SIG-M5 treated with dmso at 0.1 percent for 504 hours (cell line): Measurements from ENCODE around the gene ALOX15.
"Not testable (repeated sequence)": the region's sequence is repeated elsewhere in the genome, so short reads cannot be mapped to it uniquely, and the experiment has no call there.

Source experiments
- DNase-seq: peaks from one replicate; lab custom pipeline; 2025; ENCODE audit not compliant: unreplicated experiment; lab: John Stamatoyannopoulos, UW

The ALOX15 gene

DNA sequence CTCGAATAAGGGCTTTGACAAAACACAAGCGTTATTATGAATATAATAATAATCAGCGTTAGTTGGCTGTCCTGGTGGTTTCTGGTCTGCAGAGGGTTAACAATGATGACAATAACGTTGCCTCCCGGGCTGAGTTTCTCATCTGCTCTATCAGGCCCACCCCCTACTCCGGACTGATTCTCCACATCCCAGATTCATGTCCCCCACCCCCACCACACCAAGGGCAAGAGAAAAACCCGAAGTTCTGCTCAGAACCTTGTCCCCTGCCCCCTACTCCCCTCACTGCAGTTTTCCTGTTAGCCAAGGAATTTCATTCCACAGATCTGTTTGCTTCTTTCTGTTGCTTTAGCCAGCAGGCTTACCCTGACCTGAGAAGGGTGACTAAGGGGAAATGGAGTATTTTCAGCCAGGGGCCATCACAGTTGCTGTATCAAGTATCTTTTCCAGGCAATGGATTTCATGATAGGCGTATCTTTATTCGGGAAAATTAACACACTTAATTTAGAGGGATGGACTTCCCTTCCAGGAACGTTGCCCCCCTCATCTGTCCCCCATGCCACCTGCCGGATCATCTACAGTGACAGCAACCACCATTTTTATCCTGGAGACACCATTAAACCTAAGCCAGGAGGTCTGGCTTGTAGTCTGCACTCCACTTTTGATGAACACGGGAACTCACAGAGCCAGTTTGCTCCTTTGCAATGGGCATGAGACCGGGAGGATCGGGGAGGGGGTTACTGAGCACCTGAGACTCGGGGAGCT lies 23.7 kb downstream of the ALOX15 start:
- DNase-seq = no peak

GRCh38 chr17:4617090-4617489 lies 24.4 kb downstream of the ALOX15 start:
- DNase-seq = no peak

GRCh38 chr17:4616476-4616875 lies 25.0 kb downstream of the ALOX15 start:
- DNase-seq = no peak

DNA sequence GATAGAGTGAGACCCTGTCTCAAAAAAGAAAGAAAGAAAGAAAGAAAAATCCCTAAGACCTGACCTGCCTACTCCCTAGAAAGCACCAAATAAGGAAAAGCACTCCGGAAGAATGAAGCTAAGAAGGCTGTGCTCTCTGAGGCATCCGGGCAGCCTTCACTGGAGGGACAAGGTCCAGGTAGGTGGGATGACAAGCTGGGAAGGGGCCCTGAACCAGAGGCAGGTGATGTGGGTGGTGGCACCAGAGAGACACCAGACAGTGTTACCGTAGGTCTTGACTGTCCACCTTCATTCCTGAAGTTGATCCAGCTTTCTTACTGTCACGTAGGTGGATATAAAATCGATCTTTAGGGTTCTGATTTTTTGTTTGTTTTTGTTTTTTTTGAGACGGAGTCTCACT lies 30.8 kb downstream of the ALOX15 start:
- DNase-seq = no peak

- DNase-seq = no peak
Observed at GRCh38 chr17:4610162-4610561, 31.3 kb downstream of the ALOX15 start.

- DNase-seq = no peak
Observed at GRCh38 chr17:4609761-4610160, 31.7 kb downstream of the ALOX15 start.

DNA sequence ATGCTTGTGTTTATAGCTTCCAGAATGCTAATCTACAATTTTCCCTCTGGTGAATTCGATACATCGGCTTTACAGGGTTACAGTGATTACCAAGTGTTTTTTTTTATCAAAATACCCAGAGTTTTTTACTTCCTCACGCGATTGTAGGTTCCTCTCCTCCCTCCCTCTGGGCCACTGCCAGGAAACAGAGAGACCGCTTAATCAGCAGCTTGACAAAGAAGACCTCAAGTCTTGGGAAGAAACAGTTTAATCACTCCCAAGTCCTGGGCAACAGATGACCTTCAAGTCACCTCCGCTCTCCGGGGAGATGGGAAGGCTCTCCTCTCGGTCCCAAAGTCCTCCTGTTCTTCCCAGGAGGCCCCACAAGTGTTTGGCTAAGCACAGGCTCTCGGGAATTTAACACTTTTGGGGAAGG lies 33.7 kb downstream of the ALOX15 start:
- peak; percentile 27 for DNase-seq

- no peak for DNase-seq
Observed at GRCh38 chr17:4607261-4607741, 34.2 kb downstream of the ALOX15 start.

DNA sequence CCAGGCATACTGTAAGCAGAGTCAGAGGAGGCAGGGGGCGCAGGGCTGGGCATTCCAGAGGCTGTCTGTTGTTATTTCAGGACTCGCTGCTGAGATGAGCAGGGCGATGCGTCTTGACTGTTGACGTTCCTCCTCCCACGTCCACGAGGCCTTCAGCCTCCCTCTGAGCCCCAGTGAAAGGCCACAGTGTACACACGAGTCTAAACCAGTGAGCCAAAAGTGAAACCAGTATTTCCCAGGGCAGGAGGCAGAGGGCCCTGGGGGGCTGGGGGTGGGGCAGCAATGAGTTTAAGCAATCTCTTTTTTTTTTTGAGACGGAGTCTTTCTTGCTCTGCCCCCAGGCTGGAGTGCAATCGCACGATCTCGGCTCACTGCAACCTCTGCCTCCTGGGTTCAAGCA lies 35.7 kb downstream of the ALOX15 start:
- DNase-seq = peak; percentile 52

DNA sequence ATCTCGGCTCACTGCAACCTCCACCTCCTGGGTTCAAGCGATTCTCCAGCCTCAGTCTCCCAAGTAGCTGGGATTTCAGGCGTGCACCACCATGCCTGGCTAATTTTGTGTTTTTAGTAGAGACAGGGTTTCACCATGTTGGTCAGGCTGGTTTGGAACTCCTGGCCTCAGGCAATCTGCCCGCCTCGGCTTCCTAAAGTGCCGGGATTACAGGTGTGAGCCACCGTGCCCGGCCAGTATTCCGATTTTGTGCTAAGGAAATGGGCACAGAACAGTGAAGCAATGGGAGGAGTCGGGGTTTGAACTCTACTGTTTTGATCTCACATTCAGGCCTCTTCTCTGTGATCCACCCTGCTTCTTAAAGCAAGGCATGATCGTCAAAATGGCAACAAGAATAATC lies 36.7 kb downstream of the ALOX15 start:
- DNase-seq = not testable (repeated sequence)

DNA sequence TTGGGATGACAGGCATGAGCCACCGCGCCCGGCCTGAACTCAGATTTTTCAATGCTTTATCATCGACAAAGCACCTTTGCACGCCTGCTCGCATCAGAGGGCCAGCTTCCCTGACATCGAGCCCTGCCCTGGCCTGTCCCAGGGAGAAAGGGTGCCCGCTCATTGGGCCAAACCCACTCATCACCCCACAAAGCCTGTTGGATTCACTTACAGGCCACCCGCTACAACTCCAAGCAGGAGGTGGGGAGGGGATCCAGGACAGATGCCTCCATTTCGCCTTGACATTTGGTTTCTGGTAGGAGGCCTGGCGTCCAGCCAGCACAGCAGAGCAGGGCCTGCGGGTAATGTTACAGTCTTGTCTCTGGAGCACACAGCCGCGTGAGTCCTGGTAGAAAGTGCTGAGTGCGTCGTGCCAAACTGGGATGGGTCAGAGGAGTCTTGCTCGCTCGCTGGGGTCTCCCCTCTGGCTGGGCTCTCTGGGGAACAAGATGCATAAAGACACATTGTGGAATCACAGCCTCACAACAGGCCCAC lies 37.3 kb downstream of the ALOX15 start:
- no peak for DNase-seq

DNA sequence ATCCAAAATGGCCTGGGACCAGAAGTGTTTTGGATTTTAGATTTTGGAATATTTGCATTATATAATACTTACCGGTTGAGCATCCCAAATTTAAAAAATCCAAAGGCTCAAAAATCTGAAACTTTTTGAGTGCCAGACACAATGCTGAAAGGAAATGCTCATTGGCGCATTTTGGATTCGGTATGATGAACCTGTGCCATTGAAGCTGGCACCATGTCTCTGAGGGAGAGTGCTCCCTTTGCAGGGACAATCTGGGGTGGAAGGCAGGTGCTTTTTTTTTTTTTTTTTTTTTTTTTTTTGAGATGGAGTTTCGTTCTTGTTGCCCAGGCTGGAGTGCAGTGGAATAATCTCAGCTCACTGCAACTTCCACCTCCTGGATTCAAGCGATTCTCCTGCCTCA lies 39.4 kb downstream of the ALOX15 start:
- no peak for DNase-seq

DNA sequence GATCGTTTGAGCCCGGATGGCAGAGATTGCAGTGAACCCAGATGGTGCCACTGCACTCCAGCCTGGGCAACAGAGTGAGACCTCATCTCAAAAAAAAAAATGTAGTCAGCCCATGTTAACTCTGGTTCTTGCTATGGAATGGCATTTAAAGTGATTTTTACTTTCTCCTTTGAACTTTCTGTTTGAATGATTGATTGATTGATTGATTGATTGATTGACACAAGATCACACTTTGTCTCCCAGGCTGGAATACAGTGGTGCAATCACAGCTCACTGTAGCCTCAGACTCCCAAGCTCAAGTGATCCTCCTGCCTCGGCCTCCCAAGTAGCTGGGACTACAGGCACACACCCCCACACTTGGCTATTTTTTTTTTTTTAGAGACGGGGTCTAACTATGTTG lies 40.2 kb downstream of the ALOX15 start:
- no peak for DNase-seq

DNA sequence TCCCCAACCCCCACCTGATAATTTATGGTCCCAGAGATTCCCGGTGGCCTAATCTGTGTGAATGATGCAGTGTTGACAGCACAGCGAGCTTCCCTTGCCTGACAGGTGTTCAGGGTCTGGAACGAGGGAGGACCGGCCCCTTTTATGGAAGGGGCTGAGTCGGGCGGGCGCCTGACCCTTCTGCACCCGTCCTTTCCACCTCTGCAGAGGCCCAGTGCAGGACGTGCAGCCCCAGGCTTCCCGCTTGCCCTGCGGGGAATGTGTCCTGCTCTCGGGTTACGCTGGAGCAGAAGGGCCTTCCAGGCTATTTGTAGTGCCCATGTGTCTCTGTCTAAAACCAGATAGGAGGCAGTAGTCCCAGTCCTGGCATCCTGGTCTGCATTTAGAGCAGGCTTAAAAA lies 40.9 kb downstream of the ALOX15 start:
- DNase-seq = no peak

DNA sequence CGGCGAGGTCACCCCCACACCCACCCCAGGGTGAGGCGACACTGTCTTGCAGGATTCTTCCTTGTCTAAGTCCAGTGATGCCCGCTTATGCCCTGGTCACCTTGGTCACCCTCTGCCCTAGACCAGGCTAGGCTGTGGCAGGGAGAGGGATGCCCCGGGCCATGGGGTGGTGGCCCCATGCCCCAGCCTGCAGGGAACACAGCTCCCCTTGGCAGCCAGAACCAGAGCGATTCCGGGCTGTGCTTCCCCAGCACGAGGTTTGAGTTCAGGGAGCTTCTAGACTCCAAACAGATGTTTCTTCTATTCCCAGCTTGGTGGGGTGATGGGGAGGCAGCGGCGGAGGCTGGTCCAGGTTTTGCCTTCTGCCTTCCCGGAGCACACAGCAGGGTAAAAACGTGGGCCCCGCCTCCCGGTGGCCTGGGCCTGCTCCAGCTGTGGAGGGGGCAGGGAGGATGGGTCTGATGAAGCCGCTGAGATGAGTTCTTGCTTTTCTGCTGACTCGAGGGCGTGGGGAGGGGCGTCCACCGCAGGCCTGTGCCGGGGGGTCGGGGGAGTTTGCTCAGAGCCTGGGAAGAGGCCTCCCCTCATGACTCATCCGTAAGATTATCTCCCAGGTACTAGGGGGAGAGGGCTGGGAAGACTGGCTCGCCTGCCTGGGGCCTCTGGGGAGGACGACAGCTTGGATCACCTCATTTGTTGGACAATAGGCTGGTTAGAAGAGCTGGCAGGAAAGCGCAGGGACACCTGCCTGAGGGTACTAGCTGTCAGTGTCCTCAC lies 41.8 kb downstream of the ALOX15 start:
- no peak for DNase-seq

GRCh38 chr17:4598776-4599504 lies 42.5 kb downstream of the ALOX15 start:
- no peak for DNase-seq

- no peak for DNase-seq
Observed at GRCh38 chr17:4597975-4598374, 43.5 kb downstream of the ALOX15 start.

- DNase-seq = no peak
Observed at GRCh38 chr17:4596636-4597380, 44.7 kb downstream of the ALOX15 start.

DNA sequence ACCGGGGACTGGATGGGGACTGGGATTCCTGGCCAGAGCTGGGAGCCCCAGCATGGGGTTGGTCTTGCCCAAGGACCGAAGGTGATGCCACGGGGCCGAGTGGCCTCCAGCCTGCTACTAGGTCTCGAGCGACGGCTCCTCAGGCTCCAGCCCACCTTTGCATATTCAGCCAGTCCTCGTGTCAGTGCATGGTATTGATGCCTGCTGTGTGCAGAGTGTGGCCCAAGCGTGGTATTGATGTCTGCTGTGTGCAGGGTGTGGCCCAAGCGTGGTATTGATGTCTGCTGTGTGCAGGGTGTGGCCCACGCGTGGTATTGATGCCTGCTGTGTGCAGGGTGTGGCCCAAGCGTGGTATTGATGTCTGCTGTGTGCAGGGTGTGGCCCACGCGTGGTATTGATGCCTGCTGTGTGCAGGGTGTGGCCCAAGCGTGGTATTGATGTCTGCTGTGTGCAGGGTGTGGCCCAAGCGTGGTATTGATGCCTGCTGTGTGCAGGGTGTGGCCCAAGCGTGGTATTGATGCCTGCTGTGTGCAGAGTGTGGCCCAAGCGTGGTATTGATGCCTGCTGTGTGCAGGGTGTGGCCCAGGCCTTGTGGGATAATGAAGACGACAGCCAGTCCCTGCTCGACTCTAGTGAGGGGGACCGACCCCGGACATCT lies 45.7 kb downstream of the ALOX15 start:
- not testable (repeated sequence) for DNase-seq
